Hematopoietic multipotent progenitor cell treated with erythropoietin and hydrocortisone succinate and interleukin-3 and kit ligand, for 15 days (in vitro differentiated cells): Measurements from ENCODE around the gene ATP2A3.

ENCODE experiments used
- DNase-seq: peaks from one replicate; pipeline ENCODE4 v3.0.0-alpha.2; 2015; ENCODE audit warnings: low spot score

Gene ATP2A3

DNA sequence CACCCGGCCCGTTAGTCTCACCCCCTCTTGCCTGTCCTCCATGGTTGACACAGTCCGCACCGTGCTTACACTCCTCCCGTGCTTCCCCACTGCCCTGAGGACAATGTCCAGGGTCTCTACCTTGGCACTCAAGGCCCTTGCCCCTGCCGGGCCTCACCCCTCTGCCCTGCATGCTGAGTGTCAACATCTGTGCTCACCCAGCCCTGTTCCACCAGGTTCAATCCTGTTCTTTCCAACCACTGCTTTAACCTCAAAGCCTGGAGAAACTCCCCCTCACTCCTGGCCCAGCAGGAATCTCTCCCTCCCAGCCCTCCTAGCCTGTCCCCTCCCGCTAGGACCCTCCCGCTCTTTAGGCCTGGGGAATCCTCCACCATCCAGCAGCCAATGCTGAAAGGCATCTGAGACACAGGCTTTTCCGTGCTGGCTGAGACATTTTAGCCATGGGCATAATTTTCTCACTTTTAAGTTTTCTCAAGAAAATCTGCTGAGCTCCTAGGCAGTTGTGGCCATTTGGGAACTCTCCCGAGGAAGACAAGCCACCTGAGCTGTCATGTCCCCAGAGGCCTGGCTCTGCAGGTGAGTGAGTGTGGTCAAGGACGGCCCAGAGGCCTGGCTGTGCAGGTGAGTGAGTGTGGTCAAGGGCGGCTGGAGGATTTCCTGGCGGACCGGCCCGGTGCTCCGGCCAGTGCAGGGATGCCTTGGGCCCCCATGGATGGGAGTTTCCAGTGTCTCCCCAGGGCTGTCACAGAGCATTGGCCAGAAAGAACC, 37.2 kb downstream of the ATP2A3 start:
- no peak for DNase-seq

GRCh38 chr17:3925684-3926485, 38.4 kb downstream of the ATP2A3 start:
- DNase-seq = no peak

DNA sequence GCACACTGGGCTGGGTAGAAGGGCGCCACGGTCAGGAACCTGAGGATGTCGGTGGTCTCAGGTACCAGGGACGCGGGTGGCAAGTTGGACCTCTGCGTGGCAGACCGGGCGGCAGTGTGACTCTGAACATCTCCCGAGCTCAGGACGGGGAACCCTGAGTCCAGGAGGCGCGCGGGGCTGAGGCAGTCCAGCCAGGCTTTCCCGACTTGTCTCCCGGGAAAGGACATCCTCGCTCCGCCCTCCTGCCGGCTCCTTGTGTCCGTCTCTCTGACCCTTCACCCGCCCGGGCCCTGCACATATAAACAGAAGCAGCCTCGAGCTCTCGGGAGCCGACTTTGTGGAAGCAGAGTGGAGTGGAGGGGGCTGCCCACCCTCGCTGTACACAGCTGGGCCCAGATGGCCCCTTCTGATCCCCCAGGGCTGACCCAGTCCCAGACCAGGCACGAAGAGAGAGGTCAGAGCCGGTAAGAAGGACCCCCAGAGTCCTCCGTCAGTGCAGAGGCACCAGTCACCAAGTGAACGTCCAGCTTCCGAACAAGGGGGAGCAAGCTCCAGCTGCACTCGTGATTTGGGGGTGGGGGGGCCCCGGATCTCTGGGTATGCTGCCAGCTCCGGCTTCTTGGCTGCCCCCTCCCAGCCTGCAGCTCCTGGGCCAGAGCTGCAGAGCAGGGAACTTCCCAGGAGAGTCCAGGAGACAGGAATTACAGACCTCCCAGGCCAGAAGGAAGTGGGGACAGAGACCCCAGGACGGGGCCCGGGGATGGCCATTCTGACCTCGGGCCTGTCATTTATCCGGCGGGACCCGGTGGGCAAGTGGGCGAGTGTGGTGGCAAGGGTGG, 39.5 kb downstream of the ATP2A3 start:
- DNase-seq = no peak

DNA sequence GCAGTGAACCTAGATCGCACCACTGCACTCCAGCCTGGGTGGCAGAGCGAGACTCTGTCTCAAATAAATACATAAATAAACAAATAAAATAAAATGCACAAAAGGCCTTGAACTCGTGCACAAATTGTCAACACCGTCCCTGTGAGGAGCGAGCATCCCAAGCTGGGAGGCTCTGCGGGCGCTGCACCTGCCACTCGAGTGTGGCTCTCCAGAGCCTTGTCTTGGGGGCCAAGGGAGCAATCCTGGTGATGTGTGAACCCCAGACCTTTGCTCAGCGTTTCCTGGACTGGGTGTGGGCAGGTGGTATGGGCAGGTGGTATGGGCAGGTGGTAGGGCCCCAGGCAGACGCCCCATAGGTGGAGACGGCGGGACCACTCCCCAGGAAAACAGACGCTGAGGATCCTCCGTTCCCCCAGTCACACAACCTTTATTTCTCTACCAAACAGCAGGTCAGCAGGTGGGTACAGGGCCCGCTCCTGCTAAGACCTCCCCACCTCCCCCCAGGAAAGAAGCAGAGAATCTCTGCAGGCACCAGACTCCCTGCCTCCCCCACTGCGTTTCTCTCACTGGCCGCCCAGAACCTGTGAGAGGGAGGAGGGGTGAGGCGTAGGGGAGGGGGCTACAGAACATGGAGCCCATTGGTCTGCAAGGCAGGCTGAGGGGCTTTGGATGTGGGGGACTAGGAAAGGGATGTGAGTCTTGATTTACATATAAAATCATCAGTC, 40.6 kb downstream of the ATP2A3 start:
- no peak for DNase-seq

DNA sequence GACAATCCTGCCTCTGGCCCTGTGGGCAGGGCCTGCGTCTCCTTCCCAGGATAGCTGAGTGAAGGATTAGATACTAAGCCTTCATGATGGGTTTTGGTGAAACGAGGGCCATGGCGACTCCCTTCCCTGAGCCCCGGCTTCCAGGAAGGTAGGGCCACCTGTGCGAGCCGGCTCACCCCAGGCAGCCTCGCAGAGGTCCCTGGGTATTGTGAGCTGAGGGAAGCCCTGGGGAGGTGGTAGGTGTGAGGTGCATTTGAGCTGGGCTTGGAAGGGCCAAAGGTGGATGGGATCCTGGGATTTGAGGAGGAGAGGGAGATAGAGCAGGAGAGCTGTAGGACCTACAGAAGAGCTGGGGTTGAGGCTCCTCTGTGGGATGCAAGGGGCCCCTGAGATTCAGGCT, 41.5 kb downstream of the ATP2A3 start:
- no peak for DNase-seq

GRCh38 chr17:3921502-3922319, 42.5 kb downstream of the ATP2A3 start:
- DNase-seq = no peak

DNA sequence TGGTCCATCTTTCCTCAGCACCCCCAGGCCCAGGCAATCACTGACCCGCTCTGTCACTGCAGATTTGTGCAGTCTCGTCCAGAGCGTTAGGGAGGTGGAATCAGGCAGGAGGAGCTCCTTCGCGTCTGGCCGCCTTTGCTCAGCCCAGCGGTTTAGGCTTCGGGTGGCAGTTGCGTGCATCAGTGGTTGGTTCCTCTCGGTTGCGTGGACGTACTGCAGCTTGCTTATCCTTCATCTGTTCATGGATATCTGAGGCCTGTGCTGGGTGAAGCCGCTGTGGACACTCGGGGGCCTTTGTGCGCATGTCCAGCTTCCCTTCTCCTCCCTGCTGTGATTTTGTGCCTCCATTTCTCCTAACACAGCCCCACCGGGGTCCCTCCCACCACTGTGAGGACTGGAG, 43.2 kb downstream of the ATP2A3 start:
- DNase-seq = no peak

DNA sequence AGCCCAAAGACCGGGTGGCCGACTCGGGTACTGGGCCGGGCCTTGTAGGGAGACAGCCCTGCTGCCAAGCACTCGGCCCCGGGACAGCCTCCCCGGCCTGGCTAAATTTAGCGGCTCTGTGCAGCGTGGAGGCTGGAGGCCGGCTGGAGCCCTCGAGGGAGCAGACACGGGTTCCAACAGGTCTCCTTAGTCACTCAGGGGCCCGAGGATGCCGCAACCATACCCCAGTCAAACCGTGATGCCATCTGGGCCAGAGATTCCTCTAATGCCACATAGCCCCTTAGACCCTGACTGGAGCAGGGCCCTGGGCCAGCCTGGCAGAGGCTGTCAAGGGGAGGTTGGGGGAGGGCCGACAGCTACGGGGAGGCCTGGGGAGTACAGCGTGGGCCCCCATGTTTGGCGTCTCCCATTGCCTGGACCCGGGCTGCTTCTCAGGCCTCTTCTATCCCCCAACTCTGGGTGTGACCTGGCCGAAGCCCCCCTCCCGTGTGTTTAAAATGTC, 45.1 kb downstream of the ATP2A3 start:
- no peak for DNase-seq

DNA sequence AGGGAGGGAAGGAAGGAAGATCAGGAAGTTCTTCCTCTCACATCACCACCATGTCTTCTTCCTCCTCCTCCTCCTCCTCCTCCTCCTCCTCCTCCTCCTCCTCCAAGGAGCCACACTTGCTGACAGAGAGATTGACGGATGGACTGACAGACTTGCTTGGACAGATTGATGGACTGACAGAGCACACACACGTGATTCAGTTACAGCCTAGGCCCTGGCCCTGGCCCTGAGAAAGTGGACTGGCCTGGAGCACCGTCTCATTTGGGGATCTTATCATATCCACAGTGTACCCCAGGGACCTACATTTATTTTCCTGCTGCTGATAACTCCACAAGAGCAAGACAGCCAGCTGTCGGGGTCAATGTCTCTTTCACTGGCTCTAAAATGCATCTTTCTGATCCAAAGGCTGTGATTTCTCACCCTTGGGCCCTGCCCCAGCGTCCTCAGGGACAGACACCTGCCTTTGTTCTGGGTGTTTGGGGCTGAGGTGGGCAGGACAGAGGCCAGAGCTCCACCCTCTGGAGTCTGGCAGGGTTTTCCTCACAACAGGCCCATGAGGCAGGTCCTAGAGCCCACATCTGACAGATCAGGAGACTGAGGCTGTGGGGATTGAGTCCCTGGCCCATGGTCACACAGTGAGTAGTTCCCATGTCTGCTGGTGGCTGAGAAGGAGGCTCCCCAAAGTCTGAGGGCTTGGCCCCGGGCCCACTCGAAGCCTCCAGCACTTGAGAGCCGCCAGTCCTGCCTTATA, 45.7 kb downstream of the ATP2A3 start:
- no peak for DNase-seq

DNA sequence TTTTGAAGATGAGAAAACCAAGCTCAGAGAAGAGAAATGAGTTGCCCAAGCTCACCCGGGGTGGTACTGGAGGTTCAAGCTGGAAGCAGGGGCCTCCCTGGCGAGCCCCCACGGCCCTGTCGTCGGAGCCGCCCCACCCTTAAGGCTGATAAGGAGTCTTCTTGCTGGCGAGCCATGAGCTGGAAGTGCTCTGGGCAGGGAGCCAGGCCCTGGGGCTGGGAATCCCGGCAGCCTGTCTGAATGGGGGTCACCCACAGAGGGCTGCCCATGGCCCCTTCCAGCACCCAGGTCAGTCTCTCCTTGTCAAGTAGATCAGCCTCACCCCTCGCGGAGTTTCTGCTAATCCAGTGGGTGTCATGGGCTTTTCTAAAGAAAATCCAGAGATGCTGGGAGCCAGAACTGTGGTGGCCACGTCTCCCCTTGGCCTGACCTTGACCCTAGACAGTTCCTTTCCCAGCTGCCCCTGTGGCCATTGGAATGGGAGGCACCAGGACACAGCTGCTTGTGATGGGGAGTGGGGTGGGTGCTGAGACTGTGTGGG, 46.8 kb downstream of the ATP2A3 start:
- peak; percentile 29 for DNase-seq

- DNase-seq = no peak
These were observed 47.4 kb downstream of the ATP2A3 start for GRCh38 chr17:3916825-3917224.

GRCh38 chr17:3915995-3916696, 48.1 kb downstream of the ATP2A3 start, which contains the start of gene P2RX1:
Gene P2RX1 (minus strand): TSS chr17:3916465. CDS start chr17:3916225, 240 bp downstream.
- peak; percentile 36 for DNase-seq

- no peak for DNase-seq
These were observed 48.6 kb downstream of the ATP2A3 start for GRCh38 chr17:3915581-3915994.

GRCh38 chr17:3914312-3914670, 49.9 kb downstream of the ATP2A3 start:
- DNase-seq = no peak

- peak; percentile 74 for DNase-seq
These were observed 50.5 kb downstream of the ATP2A3 start for GRCh38 chr17:3913531-3914311.

DNA sequence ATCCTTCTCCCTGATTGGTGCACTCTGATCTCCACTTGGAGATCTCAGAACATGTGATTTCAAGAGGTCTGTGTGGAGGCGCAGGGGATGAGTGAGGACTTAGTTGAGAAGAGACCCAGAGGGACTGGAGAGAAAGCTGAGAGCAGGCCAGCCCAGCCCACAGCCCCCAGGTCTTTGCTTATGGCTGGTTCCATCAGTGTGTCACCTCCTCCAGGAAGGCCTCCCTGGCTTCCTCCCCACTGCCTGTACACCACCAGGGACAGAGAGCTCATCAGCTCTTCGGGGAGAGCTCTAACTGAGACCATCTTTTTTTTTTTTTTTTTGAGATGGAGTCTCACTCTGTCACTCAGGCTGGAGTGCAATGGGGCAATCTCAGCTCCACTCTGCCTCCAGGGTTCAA, 51.4 kb downstream of the ATP2A3 start:
- DNase-seq = no peak

- DNase-seq = no peak
These were observed 52.8 kb downstream of the ATP2A3 start for GRCh38 chr17:3911271-3912053.
